BLaER1 treated with 17β-estradiol and CSF1 and Interleukin-3, amounts not matched to agents 10 nM and 100 nM (cell line): Measurements from ENCODE around the gene SMIM24.

Source experiments
- H3K27ac ChIP-seq, 11 experiments: shearing (Covaris generic); formaldehyde crosslinking; 2 replicates each; pipeline ENCODE4 v1.8.1; 2022
- H3K27me3 ChIP-seq, 11 experiments: shearing (Covaris generic); formaldehyde crosslinking; 2 replicates each; pipeline ENCODE4 v1.8.1; 2022
- H3K36me3 ChIP-seq, 11 experiments: shearing (Covaris generic); formaldehyde crosslinking; 2 replicates each; pipeline ENCODE4 v1.8.1; 2022
- H3K4me1 ChIP-seq, 10 experiments: shearing (Covaris generic); formaldehyde crosslinking; 2 replicates each; pipeline ENCODE4 v1.8.1; 2022
- H3K4me2 ChIP-seq, 11 experiments: shearing (Covaris generic); formaldehyde crosslinking; 2 replicates each; pipeline ENCODE4 v1.8.1; 2022
- H3K4me3 ChIP-seq, 10 experiments: shearing (Covaris generic); formaldehyde crosslinking; 2 replicates each; pipeline ENCODE4 v1.8.1; 2022
- H3K9ac ChIP-seq, 11 experiments: shearing (Covaris generic); formaldehyde crosslinking; 2 replicates each; pipeline ENCODE4 v1.8.1; 2022
- H3K9me3 ChIP-seq, 11 experiments: shearing (Covaris generic); formaldehyde crosslinking; replicated peaks in 1 of 11; 2 replicates each; pipeline ENCODE4 v1.8.1; 2022
- H4K20me1 ChIP-seq, 11 experiments: shearing (Covaris generic); formaldehyde crosslinking; 2 replicates each; pipeline ENCODE4 v1.8.1; 2022
- Cebpa-rat ChIP-seq, 11 experiments: shearing (Covaris generic); IDR thresholded peaks; 2 replicates each; pipeline ENCODE4 v1.8.1; 2022

The SMIM24 gene

GRCh38 chr19:3496392-3497273, 16.3 kb upstream of the SMIM24 start:
- H3K4me1 ChIP-seq, result peaks cover 10 to 18% (median 12%) of the 10 kb centered on the region in 10 experiments
- peaks cover 58 to 68% (median 64%) of the 10 kb centered on the region in 11 experiments for H3K36me3 ChIP-seq
- peaks cover 0 to 57% (median 31%) of the 10 kb centered on the region in 11 experiments; a peak in 14 of 22 replicates for H4K20me1 ChIP-seq
- H3K4me3 ChIP-seq, result no peak overlapping the region
- no peaks in the 10 kb centered on the region for H3K9me3 ChIP-seq
- H3K27ac ChIP-seq, result no peak overlapping the region
- H3K4me2 ChIP-seq, result no peak overlapping the region
- no peak for TF ChIP-seq Cebpa-rat (IDR thresholded peaks at IDR 0.05)
- H3K27me3 ChIP-seq, result no peaks in the 10 kb centered on the region
- H3K9ac ChIP-seq, result no peak overlapping the region; a peak in 1 of 22 replicates

- Histone ChIP-seq H3K4me2 (no peak overlapping the region), H3K36me3 (peaks cover 68 to 85% (median 71%) of the 10 kb centered on the region in 11 experiments), H3K4me3 (no peak overlapping the region), H4K20me1 (peaks cover 0 to 67% (median 31%) of the 10 kb centered on the region in 11 experiments; a peak in 13 of 22 replicates), H3K9me3 (no peaks in the 10 kb centered on the region), H3K27me3 (no peaks in the 10 kb centered on the region), H3K4me1 (peaks cover 6 to 9% (median 7%) of the 10 kb centered on the region in 10 experiments), H3K27ac (no peak overlapping the region), H3K9ac (no peak overlapping the region)
- no peak for TF ChIP-seq Cebpa-rat (IDR thresholded peaks at IDR 0.05)
These were observed 14.2 kb upstream of the SMIM24 start for GRCh38 chr19:3494559-3494958.

GRCh38 chr19:3494051-3494450, 13.7 kb upstream of the SMIM24 start:
- Histone ChIP-seq H3K4me1 (peaks cover 1 to 4% (median 2%) of the 10 kb centered on the region in 10 experiments; a peak in 18 of 20 replicates), H3K27me3 (no peaks in the 10 kb centered on the region), H3K36me3 (peaks cover 69 to 89% (median 74%) of the 10 kb centered on the region in 11 experiments), H3K9me3 (no peaks in the 10 kb centered on the region), H3K27ac (no peak overlapping the region), H4K20me1 (peaks cover 0 to 67% (median 31%) of the 10 kb centered on the region in 11 experiments; a peak in 13 of 22 replicates), H3K4me2 (no peak overlapping the region), H3K9ac (no peak overlapping the region), H3K4me3 (no peak overlapping the region)
- TF ChIP-seq Cebpa-rat (IDR thresholded peaks at IDR 0.05), result no peak

- Histone ChIP-seq H3K4me2 (no peak overlapping the region), H3K36me3 (peaks cover 69 to 93% (median 74%) of the 10 kb centered on the region in 11 experiments)
- TF ChIP-seq Cebpa-rat (IDR thresholded peaks at IDR 0.05), result no peak
These were observed 13.3 kb upstream of the SMIM24 start for GRCh38 chr19:3493651-3494050.

GRCh38 chr19:3492919-3493318, 12.6 kb upstream of the SMIM24 start:
- Histone ChIP-seq H3K4me3 (no peak overlapping the region), H3K27ac (no peak overlapping the region), H3K9me3 (no peaks in the 10 kb centered on the region), H3K9ac (no peak overlapping the region), H4K20me1 (peaks cover 0 to 64% (median 29%) of the 10 kb centered on the region in 11 experiments; a peak in 13 of 22 replicates), H3K36me3 (peaks cover 68 to 97% (median 77%) of the 10 kb centered on the region in 11 experiments), H3K4me2 (no peak overlapping the region), H3K27me3 (no peaks in the 10 kb centered on the region), H3K4me1 (no peaks in the 10 kb centered on the region)
- TF ChIP-seq Cebpa-rat (IDR thresholded peaks at IDR 0.05), result no peak

More at GRCh38 chr19:3493651-3494050, 13.3 kb upstream of the SMIM24 start:
- Histone ChIP-seq H3K4me3 (no peak overlapping the region), H3K9me3 (no peaks in the 10 kb centered on the region), H3K4me1 (peaks cover 0 to under 1% (median 0%) of the 10 kb centered on the region in 10 experiments; a peak in 1 of 20 replicates), H3K27ac (no peak overlapping the region), H4K20me1 (peaks cover 0 to 67% (median 31%) of the 10 kb centered on the region in 11 experiments; a peak in 13 of 22 replicates), H3K9ac (no peak overlapping the region), H3K27me3 (no peaks in the 10 kb centered on the region)

- no peaks in the 10 kb centered on the region for H3K9me3 ChIP-seq
- peaks cover 0 to 58% (median 24%) of the 10 kb centered on the region in 11 experiments; a peak in 13 of 22 replicates for H4K20me1 ChIP-seq
- H3K36me3 ChIP-seq, result peaks cover 63 to 95% (median 75%) of the 10 kb centered on the region in 11 experiments
- H3K9ac ChIP-seq, result no peak overlapping the region
- H3K4me2 ChIP-seq, result no peak overlapping the region
- H3K4me1 ChIP-seq, result no peaks in the 10 kb centered on the region
- H3K4me3 ChIP-seq, result no peak overlapping the region
- no peak for TF ChIP-seq Cebpa-rat (IDR thresholded peaks at IDR 0.05)
- H3K27ac ChIP-seq, result no peak overlapping the region
- H3K27me3 ChIP-seq, result no peaks in the 10 kb centered on the region
These were observed 12.0 kb upstream of the SMIM24 start for GRCh38 chr19:3492131-3492839.

GRCh38 chr19:3491396-3492119, 11.2 kb upstream of the SMIM24 start:
- no peak for TF ChIP-seq Cebpa-rat (IDR thresholded peaks at IDR 0.05)
- no peaks in the 10 kb centered on the region for H3K27me3 ChIP-seq
- no peaks in the 10 kb centered on the region for H3K4me1 ChIP-seq
- H3K36me3 ChIP-seq, result peaks cover 56 to 93% (median 68%) of the 10 kb centered on the region in 11 experiments
- H3K4me2 ChIP-seq, result no peak overlapping the region
- no peak overlapping the region for H3K4me3 ChIP-seq
- no peaks in the 10 kb centered on the region for H3K9me3 ChIP-seq
- H3K9ac ChIP-seq, result no peak overlapping the region
- H4K20me1 ChIP-seq, result peaks cover 0 to 50% (median 19%) of the 10 kb centered on the region in 11 experiments; a peak in 12 of 22 replicates
- H3K27ac ChIP-seq, result no peak overlapping the region

GRCh38 chr19:3483226-3483628, 2.9 kb upstream of the SMIM24 start, which contains the start of gene SMIM44:
TSS of gene SMIM44 (minus strand) at chr19:3483441. CDS start at chr19:3483403, 38 bp downstream.
- H3K4me1 ChIP-seq, result peaks cover 8 to 32% (median 25%) of the 10 kb centered on the region in 10 experiments; a peak in 18 of 20 replicates
- H3K4me2 ChIP-seq, result no peak within 1 kb of the TSS
- no peaks in the 10 kb centered on the region for H4K20me1 ChIP-seq
- H3K9ac ChIP-seq, result no peak within 1 kb of the TSS
- no peak within 1 kb of the TSS for H3K4me3 ChIP-seq
- no peak within 1 kb of the TSS for H3K27ac ChIP-seq
- TF ChIP-seq Cebpa-rat (IDR thresholded peaks at IDR 0.05), result no peak
- peaks cover 0 to 9% (median 0%) of the 10 kb centered on the region in 11 experiments; a peak in 2 of 22 replicates for H3K27me3 ChIP-seq
- peaks cover 0 to 15% (median 5%) of the 10 kb centered on the region in 11 experiments; a peak in 8 of 22 replicates for H3K36me3 ChIP-seq
- H3K9me3 ChIP-seq, result no peaks in the 10 kb centered on the region
